NCI-H2227 (cell line): Measurements from ENCODE around the gene AMPD3.

ENCODE experiments used
- DNase-seq: peaks from one replicate; lab custom pipeline; 2025; ENCODE audit not compliant: unreplicated experiment; lab: John Stamatoyannopoulos, UW

Gene AMPD3

DNA sequence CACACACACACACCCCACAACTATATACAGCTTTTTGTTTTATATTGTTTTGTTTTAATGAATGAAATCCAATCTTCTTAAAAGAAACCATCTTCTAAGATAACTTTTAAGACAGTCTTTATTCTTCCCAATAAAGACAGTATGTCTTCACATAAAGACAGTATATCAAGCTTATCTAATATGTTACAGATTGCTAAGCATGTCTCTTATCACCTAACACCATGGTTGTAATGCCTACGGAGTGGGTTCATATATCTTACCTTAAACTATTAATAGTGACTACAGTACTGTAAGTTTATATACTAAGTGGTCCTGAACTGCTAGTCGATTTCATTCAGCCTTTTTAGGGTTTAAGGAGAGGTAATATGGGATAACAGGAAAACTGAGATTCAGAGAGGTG, 77.5 kb downstream of the AMPD3 start:
- no peak for DNase-seq

DNA sequence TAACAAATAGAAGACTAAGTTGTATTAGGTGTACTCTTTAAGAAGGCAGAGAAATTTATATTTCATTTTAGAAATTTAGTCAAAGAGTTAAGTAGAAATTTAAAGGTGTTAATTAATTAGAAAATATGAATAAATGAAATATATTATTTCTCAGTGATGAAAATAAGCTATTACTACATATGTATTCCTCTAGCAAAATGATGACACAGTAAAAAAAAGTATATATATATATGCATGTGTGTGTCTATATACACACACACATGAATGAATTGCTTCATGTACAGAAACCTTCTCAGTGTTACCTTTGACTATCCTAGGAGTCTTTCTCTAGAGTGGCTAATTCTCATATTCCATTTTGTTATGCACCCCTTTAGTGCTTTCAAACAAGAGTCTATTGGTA, 78.3 kb downstream of the AMPD3 start:
- DNase-seq = no peak

DNA sequence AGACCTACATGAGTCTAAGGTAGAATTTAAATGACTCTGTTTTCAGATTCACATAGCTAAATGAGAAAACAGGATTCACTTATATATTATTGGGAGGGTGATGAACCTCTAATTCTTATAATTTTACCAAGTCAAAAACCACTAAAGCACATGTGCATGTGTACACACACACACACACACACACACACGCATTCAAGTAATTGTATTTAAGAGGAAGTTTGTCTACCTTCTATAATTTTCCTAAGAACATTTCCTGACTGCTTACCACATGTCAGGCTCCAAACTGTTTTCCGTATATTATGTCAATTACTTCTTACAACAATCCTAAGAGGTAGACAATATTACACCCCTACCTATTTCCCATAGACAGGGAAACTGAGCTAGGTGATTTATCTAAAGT, 79.3 kb downstream of the AMPD3 start:
- no peak for DNase-seq

DNA sequence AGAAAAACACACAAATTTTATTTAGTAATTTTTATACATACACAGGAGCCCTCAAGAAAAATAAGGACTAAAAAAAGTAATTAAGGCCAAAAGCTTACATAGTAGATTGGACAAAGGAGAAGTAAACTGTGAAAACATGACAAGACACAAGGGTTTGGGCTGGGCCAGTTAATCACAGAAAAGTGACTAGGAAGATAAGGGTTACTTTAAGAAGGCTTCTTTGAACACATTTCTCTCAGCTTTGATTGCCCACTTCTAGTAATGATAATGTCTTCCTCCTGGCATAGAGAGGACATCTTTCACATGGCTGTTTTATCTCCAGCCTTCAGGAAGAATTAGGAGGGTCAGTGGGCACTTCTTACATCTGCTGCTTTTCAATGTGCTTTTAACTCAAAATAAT, 82.5 kb downstream of the AMPD3 start:
- DNase-seq = no peak

DNA sequence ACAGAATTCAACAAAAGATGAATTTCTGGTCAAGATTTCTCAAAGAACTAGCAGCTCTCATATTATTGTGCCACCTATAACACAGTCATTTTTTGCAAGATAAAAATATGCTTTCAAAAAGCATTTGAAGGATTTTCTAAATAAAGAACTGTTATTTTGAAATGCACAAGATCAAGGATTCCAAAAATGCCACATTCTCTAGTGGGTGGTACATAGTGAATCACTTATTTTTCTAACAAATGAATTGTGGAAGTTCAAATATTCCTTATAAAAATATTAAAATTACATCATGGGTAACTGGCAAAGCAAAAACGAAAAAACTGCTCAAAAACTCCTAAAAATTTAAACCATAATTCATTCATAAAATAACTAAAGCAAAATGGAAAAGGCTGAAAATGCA, 83.9 kb downstream of the AMPD3 start:
- DNase-seq = no peak

DNA sequence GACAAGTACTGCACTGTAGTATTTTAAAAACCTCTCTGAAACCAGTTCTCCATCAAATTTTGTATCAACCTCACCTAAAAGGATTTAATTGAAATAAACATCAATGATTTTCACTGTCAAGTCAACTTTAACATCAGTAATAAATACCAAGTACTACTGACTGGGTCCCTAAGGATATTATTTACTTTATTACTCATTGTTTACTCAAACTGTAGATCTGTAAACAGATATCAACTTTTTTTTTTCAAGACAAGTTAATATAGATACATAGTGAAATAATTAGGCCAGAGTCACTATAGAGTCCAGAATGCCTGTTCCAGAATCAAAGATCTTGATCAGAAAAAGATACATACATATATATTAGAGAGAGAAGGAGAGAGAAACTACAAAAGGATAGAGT, 84.3 kb downstream of the AMPD3 start:
- DNase-seq = no peak

DNA sequence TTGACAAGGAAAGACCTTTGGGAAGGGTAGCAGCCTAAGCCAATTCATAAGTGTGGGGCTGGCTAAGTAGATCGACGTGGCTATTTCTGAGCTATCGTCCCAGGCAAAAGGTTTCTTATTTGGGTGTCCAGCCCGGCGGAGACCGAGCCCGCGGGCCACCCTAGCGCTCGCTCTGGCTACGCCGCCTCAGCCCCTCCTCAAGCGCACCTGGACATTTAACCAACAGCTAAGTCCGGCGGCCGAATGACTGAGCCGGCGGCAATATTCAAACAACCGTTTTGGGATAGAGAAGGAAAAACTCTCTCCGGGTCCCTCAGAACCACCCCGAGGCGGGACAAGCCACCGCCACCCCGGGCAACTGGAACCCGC, 85.5 kb downstream of the AMPD3 start:
- peak; percentile 60 for DNase-seq

DNA sequence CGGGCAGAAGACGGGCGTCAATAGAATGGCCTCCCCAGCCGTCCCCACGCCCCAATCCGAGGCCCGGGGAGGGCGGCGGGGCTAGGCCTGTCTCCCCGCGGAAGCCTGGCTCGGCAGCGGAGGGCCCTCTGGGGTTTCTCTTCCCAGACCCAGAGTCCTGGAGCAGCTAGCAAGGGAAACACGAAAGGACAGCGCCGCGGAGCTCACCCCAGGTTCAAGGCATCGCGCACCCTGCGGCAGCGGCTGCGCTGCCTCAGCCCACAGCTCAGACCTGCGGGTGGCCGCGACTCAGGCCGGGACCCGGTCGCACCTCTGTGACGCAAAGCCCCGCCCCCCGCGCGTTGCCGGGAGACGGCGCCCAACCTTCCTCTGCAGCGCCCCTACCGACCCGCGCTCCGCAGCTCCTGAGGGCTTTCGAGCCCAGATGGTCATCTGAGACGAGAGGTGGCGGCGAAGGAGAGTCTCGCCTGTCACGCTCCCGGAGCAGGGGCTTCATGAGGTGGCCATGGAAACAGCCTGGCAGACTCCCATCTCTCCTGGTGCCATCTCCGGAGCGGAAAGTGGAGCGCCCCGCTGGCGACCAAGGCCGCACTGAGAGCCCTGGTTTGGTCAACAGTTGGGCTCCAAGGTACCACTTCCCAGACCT, 86.0 kb downstream of the AMPD3 start, which contains the start of gene RNF141:
TSS of gene RNF141 (minus strand) at position 273 of the 646 bp plus-strand sequence. CDS start 7,029 bp downstream, outside the sequence.
- DNase-seq = peak; percentile 98

DNA sequence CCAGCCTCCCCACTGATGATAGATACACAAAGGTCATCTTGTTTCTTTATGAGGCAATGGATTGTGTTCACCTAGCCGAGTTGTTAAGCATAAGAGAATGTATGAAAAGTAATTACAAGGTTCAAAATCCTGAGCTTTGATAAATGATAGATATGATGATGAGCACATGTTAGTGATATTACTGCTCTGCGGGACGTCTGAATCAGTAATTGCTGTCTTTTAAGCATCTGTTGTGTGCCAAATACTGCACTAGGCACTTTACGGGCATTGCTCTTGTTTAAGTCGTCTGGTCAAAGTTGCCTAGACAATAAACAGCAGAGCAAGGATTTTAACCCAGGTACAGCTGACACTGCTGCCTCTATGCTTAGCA, 86.5 kb downstream of the AMPD3 start:
- DNase-seq = peak; percentile 74

DNA sequence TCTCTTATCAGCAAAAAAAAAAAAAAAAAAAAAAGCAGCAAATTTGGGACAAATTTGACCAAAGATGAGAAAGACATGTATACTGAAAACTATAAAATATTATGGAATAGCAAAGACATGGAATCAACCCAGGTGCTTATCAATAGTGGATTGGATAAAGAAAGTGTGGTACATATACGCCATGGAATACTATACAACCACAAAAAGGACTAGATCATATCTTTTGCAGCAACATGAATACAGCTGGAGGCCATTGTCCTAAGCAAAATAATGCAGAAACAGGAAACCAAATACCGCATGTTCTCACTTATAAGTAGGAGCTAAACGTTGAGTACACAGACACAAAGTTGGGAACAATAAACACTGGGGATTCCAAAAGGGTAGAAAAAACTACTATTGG, 87.7 kb downstream of the AMPD3 start:
- no peak for DNase-seq

DNA sequence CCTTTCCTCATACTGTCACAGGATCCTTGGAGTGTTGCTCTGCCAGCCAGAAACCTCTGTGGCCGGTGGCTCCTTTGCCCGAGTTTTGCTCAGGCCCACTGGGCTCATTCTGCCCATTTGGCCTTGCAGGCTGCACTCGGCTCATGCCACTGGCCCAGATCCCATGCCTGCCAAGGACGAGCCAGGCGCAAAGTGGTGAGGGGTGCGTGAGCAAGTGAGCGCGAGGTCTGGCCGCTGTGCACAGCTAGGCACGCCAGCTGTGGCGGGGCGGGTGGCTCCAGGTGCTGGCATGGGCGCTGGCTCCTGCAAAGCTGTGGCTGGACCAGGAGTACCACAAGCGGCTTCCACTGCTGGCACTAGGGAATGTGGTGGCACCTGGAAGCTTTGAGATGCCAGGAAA, 88.7 kb downstream of the AMPD3 start:
- no peak for DNase-seq

DNA sequence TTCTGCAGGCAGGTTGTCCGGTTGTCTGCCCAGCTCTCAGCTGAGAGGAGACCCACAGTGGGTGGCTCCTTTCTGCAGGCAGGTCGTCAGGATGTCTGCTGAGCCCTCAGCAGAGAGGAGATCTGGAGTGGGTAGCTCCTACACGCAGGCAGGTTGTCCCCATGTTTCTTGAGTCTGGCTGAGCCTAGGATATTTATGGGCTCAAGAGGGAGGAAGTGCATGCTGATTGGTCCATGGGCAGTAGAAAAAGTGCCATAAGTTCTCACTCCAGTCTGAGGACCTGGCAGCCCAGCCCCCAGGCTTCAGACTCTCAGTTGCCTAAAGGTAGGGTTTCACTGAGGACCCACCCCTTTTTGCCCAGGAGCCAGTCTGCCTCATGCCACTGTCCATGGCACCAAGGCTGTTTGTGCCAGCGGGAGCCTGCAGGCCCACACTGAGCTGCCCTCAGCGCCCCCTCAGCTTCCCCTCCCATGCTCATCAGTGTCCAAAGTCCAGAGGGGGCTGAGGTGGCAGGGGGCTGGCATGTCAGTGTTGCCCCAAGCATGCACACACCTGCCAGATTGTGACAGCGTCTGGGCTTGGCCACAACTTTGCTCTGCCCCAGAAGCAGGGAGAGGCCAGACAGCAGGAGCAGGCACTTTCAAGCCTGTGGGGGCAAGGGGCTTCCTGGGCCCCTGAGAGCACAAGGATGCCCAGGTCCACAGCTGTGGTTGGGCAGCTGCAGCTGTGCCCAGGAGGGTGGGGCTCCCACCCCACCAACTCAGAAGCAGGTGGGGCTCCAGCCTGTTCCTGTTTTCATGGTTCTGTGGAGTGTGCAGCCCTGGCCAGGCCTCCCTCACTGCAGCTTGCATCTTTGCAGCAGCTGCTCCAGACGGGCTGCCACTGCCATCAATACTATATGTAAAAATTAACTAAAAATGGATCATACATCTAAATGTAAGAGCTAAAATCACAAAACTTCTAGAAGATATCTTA, 89.7 kb downstream of the AMPD3 start:
- DNase-seq = no peak

DNA sequence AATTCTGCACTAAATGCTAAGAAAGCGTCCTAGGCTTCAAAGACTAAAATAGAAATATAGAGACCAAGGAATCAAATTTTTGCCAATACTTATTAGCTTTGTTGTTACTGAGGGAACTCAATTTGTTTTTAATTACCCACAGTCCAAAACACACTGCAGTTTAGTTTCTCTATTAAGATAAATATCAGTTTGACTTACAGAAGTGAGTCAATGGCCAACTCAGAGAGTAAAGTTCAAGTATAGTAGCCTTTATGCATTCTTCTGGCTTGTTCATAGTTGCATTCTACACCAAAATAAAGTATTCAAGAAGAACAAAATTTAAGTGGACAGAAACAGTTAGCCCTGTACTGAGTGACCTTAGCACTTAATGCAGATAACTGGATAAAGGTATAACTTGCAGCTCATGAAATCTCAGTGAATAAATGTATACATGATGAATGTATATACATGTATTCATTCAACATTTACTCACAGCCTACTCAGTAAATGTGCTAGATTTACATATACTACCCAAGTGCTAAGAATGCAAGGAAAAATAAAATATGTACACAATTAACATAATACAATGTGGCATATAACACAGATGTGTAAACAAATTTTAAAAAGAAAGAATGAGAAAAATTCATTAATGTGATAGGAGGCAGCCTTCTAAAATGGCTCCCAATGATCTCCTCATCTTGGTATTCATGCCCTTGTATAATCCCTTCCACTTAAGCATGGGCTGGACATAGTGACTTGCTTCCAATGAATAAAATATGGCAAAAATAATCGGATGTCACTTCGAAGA, 95.6 kb downstream of the AMPD3 start:
- no peak for DNase-seq

DNA sequence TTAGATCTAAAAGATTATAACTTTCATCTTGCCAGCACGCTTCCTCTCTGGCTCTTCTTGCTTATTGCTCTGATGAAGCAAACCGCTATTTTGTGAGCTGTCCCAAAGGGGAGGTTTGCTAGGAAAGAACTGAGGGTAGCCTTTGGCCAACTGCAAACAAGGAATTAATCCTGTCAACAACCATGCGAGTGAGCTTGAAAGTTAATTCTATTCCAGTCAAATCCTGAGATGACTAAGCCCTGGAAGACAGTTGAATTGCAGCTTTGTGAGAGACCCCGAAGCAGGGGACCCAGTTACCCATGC, 96.2 kb downstream of the AMPD3 start:
- no peak for DNase-seq

DNA sequence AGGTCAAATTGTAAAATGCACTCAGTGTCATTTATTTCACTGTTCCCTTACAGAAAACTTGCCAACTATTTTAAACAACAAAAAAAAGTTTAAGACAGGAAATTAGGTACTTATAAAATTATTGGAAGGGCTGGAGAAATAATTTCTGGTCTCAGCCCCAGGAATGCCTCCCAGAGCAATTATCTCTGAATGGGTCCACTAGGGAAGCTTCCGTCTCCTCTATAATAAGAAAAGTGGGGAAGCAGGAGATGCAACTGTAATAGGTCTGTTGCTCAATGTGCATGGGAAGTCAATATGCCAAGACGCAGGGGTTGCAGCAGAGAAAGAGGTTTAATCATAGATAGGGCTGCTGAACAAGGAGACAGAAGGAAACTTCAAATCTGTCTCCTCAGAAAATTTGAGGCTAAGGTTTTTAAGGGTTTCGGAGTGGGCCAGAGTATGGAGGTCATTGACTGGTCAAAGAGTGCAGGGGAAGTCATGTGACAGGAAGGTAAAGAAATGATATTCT, 96.8 kb downstream of the AMPD3 start:
- DNase-seq = no peak

DNA sequence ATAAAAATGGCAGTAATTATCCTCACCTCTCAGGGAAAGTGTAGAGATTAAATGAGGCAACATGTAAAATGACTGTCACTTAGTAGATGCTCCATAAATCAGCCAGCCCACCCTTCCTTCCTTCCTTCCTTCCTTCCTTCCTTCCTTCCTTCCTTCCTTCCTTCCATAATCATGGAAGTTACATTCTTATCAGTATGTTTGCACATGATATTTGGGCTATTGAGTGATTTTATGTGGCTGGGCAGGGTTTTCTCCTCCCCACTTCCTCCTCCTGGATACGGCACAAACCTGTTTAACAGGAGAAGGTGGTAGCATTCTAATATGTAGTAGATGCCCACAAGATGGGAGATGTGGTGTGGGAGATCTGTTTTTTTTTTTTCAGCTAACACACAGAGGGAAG, 101.5 kb downstream of the AMPD3 start:
- DNase-seq = no peak
